Fibroblast of peridontal ligament (primary cell): Measurements from ENCODE around the gene APOL3.
"Not testable (repeated sequence)": the region's sequence is repeated elsewhere in the genome, so short reads cannot be mapped to it uniquely, and the experiment has no call there.

Experiments used
- DNase-seq: peaks from one replicate; pipeline ENCODE4 v3.0.0-alpha.2; 2010; ENCODE audit errors: extremely low read depth

The APOL3 gene

GRCh38 chr22:36193171-36193570 lies 32.6 kb upstream of the APOL3 start:
- DNase-seq = no peak

DNA sequence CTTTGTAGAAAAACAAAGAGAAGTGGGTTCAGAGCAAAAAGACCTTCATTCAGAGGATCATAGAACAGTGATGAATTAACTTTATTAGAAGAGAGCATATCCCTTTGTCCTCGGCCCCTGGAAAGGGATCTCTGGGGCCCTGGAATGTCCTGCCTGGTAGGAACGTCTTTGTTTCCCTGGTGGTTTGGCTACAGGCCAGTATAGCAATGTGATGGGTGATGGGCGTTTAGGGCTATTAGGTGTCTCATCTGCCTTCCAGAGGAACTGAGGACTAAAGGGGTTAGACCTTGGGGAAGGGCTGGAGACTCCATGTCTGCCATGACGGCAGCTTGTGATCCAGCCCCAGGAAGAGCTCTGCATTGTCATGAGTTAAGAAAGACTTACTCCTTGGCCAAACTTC lies 32.0 kb upstream of the APOL3 start:
- no peak for DNase-seq

GRCh38 chr22:36191106-36191836 lies 30.7 kb upstream of the APOL3 start:
- peak; percentile 65 for DNase-seq

DNA sequence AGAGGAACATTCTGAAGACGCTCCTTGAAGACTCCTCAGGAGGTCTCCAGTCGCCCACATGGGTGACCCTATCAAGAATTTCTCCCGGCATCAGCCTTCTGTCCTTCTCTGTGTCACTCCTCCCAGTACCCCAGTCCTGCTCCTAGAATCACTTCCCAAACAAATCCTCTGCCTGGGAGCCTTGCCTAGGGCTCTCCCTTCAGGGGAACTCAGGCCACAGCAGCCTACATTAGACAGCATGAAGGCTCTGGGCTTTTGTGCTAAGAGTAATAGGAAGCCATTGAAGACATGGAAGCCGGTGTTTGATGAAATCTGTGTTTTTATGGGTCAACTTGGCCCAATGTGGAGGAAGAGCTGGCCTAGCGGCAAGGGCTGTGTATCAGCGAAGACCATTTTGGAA lies 27.3 kb upstream of the APOL3 start:
- not testable (repeated sequence) for DNase-seq

DNA sequence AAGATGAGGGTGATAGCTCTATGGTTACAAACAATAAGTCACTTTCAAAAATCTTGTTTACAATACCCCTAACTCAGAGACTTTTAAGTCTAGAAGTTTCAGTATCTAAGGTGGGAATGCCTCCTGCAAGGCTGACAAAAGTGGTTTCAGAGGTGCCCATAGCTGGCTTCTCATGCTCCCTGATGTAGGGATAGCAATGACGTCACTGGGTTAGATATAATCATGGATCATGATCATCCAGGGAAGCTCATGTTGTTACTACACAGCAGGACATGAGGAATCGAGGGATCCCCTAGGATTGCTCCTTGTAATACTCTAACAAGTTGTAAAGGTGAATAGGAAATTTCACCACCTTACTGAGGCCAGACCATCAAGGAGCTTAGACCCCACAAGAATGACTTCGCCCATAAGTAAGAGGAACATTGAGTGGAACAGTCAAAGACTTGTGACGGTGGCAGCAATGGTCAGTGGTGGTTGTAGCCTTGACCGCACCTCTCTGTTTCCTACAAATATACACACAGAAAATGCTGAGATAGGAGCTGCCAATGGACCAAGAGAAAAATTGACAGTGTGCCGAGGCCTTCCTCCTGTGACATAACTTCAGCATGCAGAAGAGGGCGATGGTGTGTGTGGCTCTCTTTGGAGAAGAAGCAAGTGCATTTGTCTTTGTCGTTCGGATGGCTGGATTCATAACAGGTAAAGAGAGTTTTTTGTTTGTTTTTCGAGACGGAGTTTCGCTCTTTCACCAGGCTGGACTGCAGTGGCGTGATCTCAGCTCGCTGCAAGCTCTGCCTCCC lies 25.5 kb upstream of the APOL3 start:
- DNase-seq = no peak

DNA sequence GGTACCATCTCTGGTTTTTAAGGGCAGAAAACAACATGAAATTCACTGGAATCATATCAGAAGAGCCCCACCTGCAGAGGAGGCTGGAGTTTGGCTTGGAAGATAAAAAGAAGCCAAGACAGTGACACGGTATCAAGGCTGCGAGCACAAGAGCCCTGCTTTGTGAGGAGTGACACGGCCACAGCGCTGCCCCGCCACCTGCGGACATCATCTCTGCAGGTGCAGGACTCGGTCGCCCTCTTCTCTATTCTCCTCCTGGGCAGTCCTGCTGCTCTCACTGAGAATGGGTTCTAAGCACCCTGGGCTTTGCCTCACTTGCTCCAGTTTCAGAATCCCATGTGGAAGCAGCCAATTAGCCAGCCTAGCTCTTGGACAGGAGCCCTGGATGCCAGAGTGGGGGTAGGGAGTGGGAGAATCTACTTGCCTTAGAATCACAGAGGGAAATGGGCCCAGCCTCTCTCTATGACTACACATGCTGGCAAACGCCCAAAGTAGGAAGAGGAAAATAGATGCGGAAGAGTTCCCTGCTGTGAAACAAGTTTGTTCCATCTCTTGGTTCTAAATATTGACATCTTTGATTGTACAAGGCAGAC lies 24.0 kb upstream of the APOL3 start:
- peak; percentile 55 for DNase-seq

DNA sequence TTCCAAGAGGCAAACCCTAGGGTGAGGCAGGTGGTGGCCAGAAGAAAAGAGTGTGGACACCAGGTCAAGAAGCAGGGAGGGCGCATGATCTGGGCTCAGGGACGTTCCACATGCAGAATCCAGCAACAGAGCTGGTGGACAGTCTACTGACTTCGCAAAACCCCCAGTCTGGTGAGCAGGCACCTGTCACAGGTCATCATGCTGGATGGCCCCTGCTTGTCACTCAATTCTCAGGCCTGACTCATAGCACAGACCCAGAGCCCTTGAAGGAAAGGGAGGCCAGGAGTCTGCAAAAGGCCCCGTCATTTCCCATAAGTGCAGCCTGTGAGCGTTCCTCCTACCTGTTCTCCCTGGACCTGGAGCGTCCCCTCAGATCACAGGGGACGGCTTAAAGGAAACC lies 22.9 kb upstream of the APOL3 start:
- DNase-seq = no peak

GRCh38 chr22:36182857-36183256 lies 22.3 kb upstream of the APOL3 start:
- DNase-seq = no peak

GRCh38 chr22:36182056-36182455 lies 21.5 kb upstream of the APOL3 start:
- no peak for DNase-seq

GRCh38 chr22:36180928-36181327 lies 20.4 kb upstream of the APOL3 start:
- DNase-seq = no peak

DNA sequence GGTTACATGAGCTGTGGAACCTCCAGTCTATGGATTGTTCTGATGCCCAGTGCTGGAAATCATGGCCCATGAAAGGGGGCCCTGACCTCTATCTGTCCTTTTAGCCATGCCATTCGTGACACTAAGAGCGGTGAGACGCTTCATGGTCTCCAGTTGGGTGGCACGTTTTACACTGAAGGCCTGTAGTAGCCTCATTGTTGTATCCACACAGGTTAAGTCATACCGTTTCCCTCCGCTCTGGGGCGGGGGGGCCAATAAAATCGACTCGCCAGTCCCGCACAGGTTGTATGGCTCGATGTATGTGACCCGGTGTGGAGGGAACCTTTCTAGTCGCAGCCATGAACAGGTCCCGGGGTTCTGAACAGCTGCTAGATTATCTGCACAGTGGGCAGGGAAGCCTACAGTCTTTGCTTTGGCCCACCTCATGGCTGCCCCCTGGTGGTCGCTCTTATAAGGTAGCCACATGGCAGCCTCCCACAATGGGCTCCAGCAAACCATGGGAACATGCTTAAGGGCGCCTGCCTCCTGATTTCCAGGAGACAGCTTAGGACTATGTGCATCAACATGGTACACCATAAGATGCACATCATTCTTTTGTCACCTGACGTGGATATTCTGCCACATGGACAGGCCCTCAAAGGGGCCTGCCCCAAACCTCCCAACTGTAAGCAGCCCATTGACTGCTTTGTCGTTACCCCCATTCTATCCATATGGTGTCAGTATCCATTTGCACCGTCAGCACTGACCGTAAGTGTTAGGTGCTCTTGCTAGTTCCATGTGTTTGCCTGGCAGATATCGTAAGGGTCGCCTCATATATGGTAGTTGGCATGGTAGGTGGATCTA lies 19.7 kb upstream of the APOL3 start:
- DNase-seq = peak; percentile 70

DNA sequence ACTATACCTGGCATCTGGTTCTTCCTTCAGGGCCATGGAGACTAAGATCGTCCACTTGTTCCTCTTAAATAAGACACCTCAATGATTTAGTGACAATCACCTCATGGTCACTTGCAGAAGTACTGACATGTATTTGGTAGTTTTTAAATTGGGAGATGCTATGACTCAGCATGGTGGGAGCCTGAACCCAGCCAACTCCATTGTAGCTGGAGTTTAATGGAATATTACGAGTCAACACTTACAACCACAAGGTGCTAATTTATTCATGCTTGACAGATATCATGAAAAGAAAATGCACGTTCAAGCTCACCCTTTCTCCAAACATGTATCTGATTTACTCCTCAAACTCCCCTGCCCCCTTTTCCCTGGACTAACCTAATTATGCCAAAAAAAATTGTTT lies 16.6 kb upstream of the APOL3 start:
- no peak for DNase-seq

DNA sequence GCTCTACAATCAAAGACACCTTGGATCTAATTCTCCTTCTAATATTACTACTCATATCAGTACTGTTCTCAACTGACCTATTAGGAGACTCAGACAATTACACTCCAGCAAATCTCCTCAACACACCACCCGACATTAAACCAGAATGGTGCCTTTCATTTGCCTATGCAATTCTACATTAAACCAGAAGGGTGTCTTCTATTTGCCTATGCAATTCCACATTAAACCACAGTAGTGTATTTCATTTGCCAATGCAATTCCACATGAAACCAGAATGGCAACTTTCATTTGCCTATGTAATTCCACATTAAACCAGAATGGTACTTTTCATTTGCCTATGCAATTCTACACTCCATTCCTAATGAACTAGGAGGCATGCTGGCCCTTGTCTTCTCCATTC lies 15.3 kb upstream of the APOL3 start:
- no peak for DNase-seq

DNA sequence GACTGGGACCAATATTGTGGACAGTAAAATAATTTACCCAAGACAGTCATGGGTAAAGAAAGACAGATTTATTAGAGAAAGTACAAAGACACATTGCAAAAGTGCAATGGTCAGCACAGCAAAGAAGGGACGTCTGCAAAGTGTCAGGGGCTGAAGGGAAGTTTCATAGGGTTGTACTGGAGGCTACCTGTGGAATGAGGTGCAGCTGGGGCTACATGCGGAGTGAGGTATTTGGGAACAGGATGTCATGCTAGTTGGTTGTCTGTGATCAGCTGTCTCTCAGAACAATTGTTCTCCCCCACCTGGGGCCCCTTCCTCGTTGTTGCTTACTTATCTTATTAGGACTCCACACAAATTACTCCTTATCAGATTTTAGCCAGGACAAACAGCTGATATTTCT lies 11.4 kb upstream of the APOL3 start:
- DNase-seq = no peak

DNA sequence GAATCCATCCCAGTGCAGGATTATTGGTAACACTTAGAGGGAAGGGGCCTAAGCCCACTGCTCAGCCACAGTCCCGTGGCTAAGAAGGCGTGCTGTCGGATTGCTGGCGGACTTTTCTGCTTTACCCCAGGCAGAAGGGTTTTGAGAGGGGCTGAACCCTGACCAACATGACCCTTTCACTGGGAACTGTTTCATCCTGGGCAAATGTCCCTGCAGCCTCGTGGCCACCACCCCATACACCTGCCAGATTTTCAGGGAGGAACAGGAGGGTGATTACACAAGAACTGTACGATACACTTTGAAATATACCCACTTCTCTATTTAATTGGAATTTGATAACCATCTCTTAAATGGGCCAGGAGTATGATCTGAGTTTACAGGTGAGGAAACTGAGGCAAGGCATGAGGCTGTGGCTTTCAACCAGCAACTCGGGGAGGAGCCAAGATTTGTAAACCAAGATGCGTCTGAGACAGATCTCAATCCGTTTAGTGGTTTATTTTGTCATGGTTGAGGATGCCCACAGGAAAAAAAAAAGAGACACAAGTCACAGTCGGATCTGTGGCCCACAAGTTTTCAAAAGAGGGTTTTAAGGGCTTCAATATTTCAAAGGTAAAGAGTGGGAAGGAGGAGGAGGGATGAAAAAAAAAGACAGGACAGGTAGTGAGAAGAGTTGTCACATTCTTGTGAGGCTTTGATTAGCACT lies 6.1 kb upstream of the APOL3 start:
- no peak for DNase-seq

DNA sequence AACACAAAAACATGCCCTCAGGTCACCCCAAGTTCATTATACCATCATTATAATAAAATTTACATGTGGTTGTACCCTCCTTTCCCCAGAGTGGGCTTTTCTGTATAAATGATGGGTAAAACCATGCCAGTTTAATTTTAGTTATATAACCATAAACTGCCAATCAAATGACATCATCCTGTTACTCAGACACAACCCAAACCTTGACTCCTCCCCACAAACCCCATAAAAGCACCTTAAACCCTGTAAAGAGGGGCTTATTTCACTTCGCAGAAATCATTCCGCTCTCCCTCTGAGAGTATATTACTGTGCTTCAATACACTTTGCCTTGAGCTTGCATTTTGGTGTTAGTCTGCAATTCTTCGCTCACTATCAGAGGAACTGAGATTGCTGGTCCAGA lies 5.5 kb upstream of the APOL3 start:
- no peak for DNase-seq

GRCh38 chr22:36165141-36165540 lies 4.6 kb upstream of the APOL3 start:
- DNase-seq = no peak

- DNase-seq = no peak
These were observed 4.1 kb upstream of the APOL3 start for GRCh38 chr22:36164621-36165020.

GRCh38 chr22:36163497-36163896 lies 2.9 kb upstream of the APOL3 start:
- no peak for DNase-seq

DNA sequence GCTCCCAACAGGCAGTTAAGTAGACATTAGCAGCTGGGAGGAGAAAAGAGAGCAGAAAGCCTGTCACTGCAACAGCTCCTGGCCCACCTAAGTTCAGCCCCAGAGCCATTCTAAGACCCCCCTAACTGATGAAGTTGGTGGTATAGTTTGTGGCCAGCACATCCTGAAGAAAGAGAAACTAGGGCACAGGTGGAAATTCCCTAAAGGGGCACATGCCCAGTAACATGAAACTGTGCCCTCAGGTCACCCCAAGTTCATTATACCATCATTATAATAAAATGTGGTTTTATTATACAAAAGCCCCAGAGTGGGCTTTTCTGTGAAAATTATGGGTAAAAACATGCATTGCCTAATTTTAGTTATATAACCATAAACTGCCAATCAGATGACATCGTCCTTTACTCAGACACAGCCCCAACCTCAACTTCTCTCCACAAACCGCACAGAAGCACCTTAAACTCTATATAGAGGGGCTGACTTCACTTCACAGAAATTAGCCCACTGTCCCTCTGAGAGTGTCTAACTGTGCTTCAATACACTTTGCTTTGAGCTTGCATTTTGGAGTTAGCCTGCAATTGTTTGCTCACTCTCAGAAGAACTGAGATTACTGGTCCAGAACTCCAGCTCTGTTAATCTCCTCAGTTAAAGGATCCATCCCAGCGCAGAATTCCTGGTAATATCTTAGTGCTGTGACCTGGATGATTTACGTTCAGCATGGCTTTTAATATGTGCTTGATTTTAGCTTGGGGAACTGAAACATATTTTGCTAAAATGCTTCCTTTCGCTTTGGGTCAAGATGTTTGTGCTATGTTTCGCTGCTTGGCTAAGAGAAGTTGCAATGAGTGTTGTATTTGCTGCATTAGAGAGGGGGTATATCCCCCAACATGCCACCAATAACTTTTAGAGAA lies 1.8 kb upstream of the APOL3 start:
- no peak for DNase-seq

GRCh38 chr22:36161793-36162126 lies 1.2 kb upstream of the APOL3 start:
- not testable (repeated sequence) for DNase-seq
